ENCODE results near the gene QSER1.

GRCh38 chr11:32883421-32883820, 9.2 kb upstream of the QSER1 start:
- TF ChIP-seq, protein P1, sequence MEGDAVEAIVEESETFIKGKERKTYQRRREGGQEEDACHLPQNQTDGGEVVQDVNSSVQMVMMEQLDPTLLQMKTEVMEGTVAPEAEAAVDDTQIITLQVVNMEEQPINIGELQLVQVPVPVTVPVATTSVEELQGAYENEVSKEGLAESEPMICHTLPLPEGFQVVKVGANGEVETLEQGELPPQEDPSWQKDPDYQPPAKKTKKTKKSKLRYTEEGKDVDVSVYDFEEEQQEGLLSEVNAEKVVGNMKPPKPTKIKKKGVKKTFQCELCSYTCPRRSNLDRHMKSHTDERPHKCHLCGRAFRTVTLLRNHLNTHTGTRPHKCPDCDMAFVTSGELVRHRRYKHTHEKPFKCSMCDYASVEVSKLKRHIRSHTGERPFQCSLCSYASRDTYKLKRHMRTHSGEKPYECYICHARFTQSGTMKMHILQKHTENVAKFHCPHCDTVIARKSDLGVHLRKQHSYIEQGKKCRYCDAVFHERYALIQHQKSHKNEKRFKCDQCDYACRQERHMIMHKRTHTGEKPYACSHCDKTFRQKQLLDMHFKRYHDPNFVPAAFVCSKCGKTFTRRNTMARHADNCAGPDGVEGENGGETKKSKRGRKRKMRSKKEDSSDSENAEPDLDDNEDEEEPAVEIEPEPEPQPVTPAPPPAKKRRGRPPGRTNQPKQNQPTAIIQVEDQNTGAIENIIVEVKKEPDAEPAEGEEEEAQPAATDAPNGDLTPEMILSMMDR (IDR thresholded peaks at IDR 0.05), result no peak
- TF ChIP-seq EP300 (IDR thresholded peaks at IDR 0.05), result no peak
